ENCODE data around the gene TAS2R40.

The TAS2R40 gene

GRCh38 chr7:143225047-143225446 lies 3.2 kb downstream of the TAS2R40 start:
- DNase-seq = no peak

- DNase-seq = peak; percentile 60
These were observed 6.0 kb downstream of the TAS2R40 start for GRCh38 chr7:143227806-143228205.

GRCh38 chr7:143229054-143229790 lies 7.4 kb downstream of the TAS2R40 start:
- peak; percentile 55 for DNase-seq

GRCh38 chr7:143230602-143231457 lies 9.0 kb downstream of the TAS2R40 start:
- DNase-seq = no peak

- DNase-seq = no peak
These were observed 12.1 kb downstream of the TAS2R40 start for GRCh38 chr7:143233816-143234532.

- DNase-seq = no peak
These were observed 12.7 kb downstream of the TAS2R40 start for GRCh38 chr7:143234533-143234875.

- DNase-seq = no peak
These were observed 13.7 kb downstream of the TAS2R40 start for GRCh38 chr7:143235561-143235960.

GRCh38 chr7:143236408-143236990 lies 14.7 kb downstream of the TAS2R40 start:
- no peak for DNase-seq

GRCh38 chr7:143237366-143237765 lies 15.5 kb downstream of the TAS2R40 start:
- DNase-seq = no peak

- DNase-seq = peak; percentile 43
These were observed 16.6 kb downstream of the TAS2R40 start for GRCh38 chr7:143238289-143238980.

GRCh38 chr7:143239813-143240212 lies 18.0 kb downstream of the TAS2R40 start:
- DNase-seq = peak; percentile 58

- DNase-seq = peak; percentile 96
These were observed 18.7 kb downstream of the TAS2R40 start for GRCh38 chr7:143240291-143241168.

GRCh38 chr7:143242306-143242705 lies 20.5 kb downstream of the TAS2R40 start:
- DNase-seq = no peak

- no peak for DNase-seq
These were observed 21.3 kb downstream of the TAS2R40 start for GRCh38 chr7:143243111-143243510.

GRCh38 chr7:143243614-143244013 lies 21.8 kb downstream of the TAS2R40 start:
- no peak for DNase-seq

- DNase-seq = no peak
These were observed 22.5 kb downstream of the TAS2R40 start for GRCh38 chr7:143244321-143244720.

GRCh38 chr7:143245123-143245522 lies 23.3 kb downstream of the TAS2R40 start:
- peak; percentile 25 for DNase-seq

- DNase-seq = no peak
These were observed 25.5 kb downstream of the TAS2R40 start for GRCh38 chr7:143247372-143247771.

GRCh38 chr7:143248761-143249354 lies 27.0 kb downstream of the TAS2R40 start:
- DNase-seq = no peak

GRCh38 chr7:143250199-143250598 lies 28.4 kb downstream of the TAS2R40 start:
- DNase-seq = no peak

- no peak for DNase-seq
These were observed 29.0 kb downstream of the TAS2R40 start for GRCh38 chr7:143250822-143251221.

Data from fibroblast of skin of scalp (primary cell).